ENCODE data around the gene GALR1. TPM values are rescaled to one million over a fixed set of nuclear protein-coding genes. Genes with fewer than 3 reads are reported as not detected.
"Not testable (repeated sequence)": the region's sequence is repeated elsewhere in the genome, so short reads cannot be mapped to it uniquely, and the experiment has no call there.

Gene GALR1
- total RNA-seq, 2 donors from 2014 or later = 0.04 to 0.07 TPM

- Histone ChIP-seq H3K36me3 (no peaks in the 10 kb centered on the region), H3K4me1 (no peaks in the 10 kb centered on the region), H3K27me3 (no peaks in the 10 kb centered on the region), H3K9me3 (no peaks in the 10 kb centered on the region), H3K4me3 (no peak overlapping the region), H3K27ac (no peak overlapping the region)
- TF ChIP-seq CTCF (IDR thresholded peaks at IDR 0.05) = no peak
- DNase-seq (ENCODE audit: low spot score) = no peak
These were observed 18.3 kb downstream of the GALR1 start for GRCh38 chr18:77267969-77268368.

- Histone ChIP-seq H3K4me3 (no peak overlapping the region), H3K27ac (no peak overlapping the region), H3K36me3 (no peaks in the 10 kb centered on the region), H3K9me3 (no peaks in the 10 kb centered on the region), H3K4me1 (no peaks in the 10 kb centered on the region), H3K27me3 (no peaks in the 10 kb centered on the region)
- TF ChIP-seq CTCF (IDR thresholded peaks at IDR 0.05) = no peak
- no peak for DNase-seq (ENCODE audit: low spot score)
These were observed 18.8 kb downstream of the GALR1 start for GRCh38 chr18:77268456-77268855.

GRCh38 chr18:77271576-77272481 lies 22.2 kb downstream of the GALR1 start:
- no peak overlapping the region for H3K27ac ChIP-seq
- no peak for TF ChIP-seq CTCF (IDR thresholded peaks at IDR 0.05)
- DNase-seq (ENCODE audit: low spot score) = no peak
- no peak overlapping the region for H3K4me3 ChIP-seq
- H3K36me3 ChIP-seq = no peaks in the 10 kb centered on the region
- H3K27me3 ChIP-seq = no peaks in the 10 kb centered on the region
- H3K4me1 ChIP-seq = no peaks in the 10 kb centered on the region
- H3K9me3 ChIP-seq = no peaks in the 10 kb centered on the region

GRCh38 chr18:77290841-77291240 lies 41.2 kb downstream of the GALR1 start:
- DNase-seq (ENCODE audit: low spot score); H3K4me3 ChIP-seq; H3K4me1 ChIP-seq; H3K27ac ChIP-seq; H3K36me3 ChIP-seq; H3K9me3 ChIP-seq; H3K27me3 ChIP-seq: not testable (repeated sequence)

- H3K4me1 ChIP-seq = no peaks in the 10 kb centered on the region
- H3K36me3 ChIP-seq = no peaks in the 10 kb centered on the region
- no peaks in the 10 kb centered on the region for H3K27me3 ChIP-seq
- no peak for DNase-seq (ENCODE audit: low spot score)
- H3K9me3 ChIP-seq = no peaks in the 10 kb centered on the region
- TF ChIP-seq CTCF (IDR thresholded peaks at IDR 0.05) = no peak
- H3K27ac ChIP-seq = no peak overlapping the region
- no peak overlapping the region for H3K4me3 ChIP-seq
These were observed 48.5 kb downstream of the GALR1 start for GRCh38 chr18:77298172-77298571.

GRCh38 chr18:77299706-77300105 lies 50.1 kb downstream of the GALR1 start:
- H3K4me1 ChIP-seq = no peaks in the 10 kb centered on the region
- no peak for DNase-seq (ENCODE audit: low spot score)
- H3K36me3 ChIP-seq = no peaks in the 10 kb centered on the region
- H3K4me3 ChIP-seq = no peak overlapping the region
- H3K27me3 ChIP-seq = no peaks in the 10 kb centered on the region
- TF ChIP-seq CTCF (IDR thresholded peaks at IDR 0.05) = no peak
- no peak overlapping the region for H3K27ac ChIP-seq
- no peaks in the 10 kb centered on the region for H3K9me3 ChIP-seq
